Mucosa of rectum (tissue), 2 donors: ENCODE results near the gene STATH.

Experiments used
- H3K27ac ChIP-seq, 2 donors: one replicate each; pipeline ENCODE4 v1.7.0; 2013; ENCODE audit warnings: inconsistent platforms in 2 of 2, low read depth in 2 of 2, low read length in 2 of 2
- H3K27me3 ChIP-seq, 2 donors: one replicate each; pipeline ENCODE4 v1.7.0; 2013; ENCODE audit warnings: low read length in 2 of 2; ENCODE audit not compliant: control insufficient read depth in 2 of 2, insufficient read depth in 2 of 2
- H3K36me3 ChIP-seq, 2 donors: one replicate each; pipeline ENCODE4 v1.7.0; 2013; ENCODE audit warnings: low read length in 2 of 2; ENCODE audit not compliant: control insufficient read depth in 2 of 2, insufficient read depth in 2 of 2
- H3K4me1 ChIP-seq, 2 donors: one replicate each; pipeline ENCODE4 v1.7.0; 2013; ENCODE audit warnings: low read length in 2 of 2, mild to moderate bottlenecking in 1 of 2; ENCODE audit not compliant: control insufficient read depth in 2 of 2, insufficient read depth in 2 of 2
- H3K4me3 ChIP-seq, 2 donors: one replicate each; pipeline ENCODE4 v1.7.0; 2013; ENCODE audit warnings: low read length in 2 of 2
- H3K9ac ChIP-seq, 2 donors: one replicate each; pipeline ENCODE4 v1.7.0; 2013; ENCODE audit warnings: low read length in 2 of 2, low read depth in 1 of 2, mild to moderate bottlenecking in 1 of 2
- H3K9me3 ChIP-seq, 2 donors: one replicate each; pipeline ENCODE4 v1.7.0; 2013; ENCODE audit warnings: low read length in 2 of 2; ENCODE audit not compliant: control insufficient read depth in 2 of 2
- donor health status: healthy.
- donor health status: Normal muscosa, but diverticular disease.

The STATH gene, protein sequence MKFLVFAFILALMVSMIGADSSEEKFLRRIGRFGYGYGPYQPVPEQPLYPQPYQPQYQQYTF

DNA sequence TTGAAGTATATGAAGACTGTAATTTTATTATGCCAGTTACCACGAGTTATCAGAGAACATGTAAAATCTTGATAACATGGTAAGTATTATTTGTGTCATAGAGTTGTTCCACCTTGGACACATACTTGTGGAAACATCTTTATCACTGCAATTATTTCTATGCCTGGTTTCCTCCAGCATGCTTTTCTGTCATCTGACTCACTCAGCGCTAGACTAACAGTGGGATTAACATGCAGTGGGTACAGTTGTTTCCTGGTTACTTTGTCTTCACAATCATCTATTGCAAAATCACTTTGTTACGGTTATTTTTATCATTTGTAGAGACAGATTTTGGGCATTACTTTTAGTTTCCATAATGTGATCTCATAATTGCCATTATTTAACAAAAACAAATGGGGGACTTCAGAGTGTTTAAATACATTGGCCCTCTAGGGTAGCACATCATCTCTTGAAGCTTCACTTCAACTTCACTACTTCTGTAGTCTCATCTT, at the start of gene STATH:
TSS of gene STATH (plus strand) at position 441 of the 491 bp plus-strand sequence. CDS start 2,472 bp downstream, outside the sequence.
- no peaks in the 10 kb centered on the region for H3K9me3 ChIP-seq
- no peak within 1 kb of the TSS for H3K4me3 ChIP-seq
- H3K36me3 ChIP-seq: no peaks in the 10 kb centered on the region
- no peak within 1 kb of the TSS for H3K9ac ChIP-seq
- no peak within 1 kb of the TSS for H3K27ac ChIP-seq
- no peaks in the 10 kb centered on the region for H3K4me1 ChIP-seq
- H3K27me3 ChIP-seq: no peaks in the 10 kb centered on the region

DNA sequence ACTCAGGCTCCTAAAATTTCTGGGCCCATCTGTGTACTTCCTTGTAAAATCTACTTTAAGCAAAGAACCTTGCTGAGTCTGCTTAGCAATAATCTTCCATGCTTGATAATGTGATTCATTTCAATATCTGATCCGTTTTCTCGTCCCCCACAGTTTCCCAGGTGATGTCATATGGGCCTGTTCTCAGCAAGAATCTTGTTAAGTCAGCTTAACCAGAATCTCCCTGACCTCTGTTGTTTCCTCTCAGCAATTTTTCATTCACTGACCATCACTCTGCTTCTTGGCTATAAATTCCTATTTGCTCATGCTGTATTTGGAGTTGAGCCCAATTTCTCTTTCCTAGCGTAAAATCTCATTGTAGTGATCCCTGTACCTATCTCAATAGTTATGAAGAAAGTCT, 44.2 kb upstream of the STATH start:
- H3K9ac ChIP-seq: no peak overlapping the region
- H3K4me3 ChIP-seq: no peak overlapping the region
- no peak overlapping the region for H3K27ac ChIP-seq
- no peaks in the 10 kb centered on the region for H3K9me3 ChIP-seq
- no peaks in the 10 kb centered on the region for H3K36me3 ChIP-seq
- H3K27me3 ChIP-seq: no peaks in the 10 kb centered on the region
- no peaks in the 10 kb centered on the region for H3K4me1 ChIP-seq

DNA sequence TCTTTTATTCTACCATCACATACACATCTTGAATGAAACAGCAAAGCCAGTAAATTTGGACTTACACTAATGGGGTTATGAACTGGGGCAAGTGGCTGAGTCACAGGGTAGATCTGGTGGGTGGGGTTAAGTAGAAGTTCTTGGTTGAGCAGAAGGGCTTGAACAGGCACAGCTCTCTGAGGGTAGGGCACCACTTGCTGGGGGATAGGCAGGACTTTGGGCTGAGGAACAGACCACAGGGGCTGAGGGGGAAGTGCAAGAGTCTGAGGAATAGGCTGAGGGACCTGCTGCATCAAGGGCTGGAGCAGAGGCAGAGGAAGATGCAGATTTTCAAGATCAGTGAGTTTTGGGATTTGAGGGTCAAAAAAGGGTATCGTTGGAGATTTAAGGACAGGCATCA, 38.6 kb upstream of the STATH start:
- H3K9me3 ChIP-seq: no peaks in the 10 kb centered on the region
- H3K27me3 ChIP-seq: no peaks in the 10 kb centered on the region
- no peak overlapping the region for H3K27ac ChIP-seq
- no peaks in the 10 kb centered on the region for H3K4me1 ChIP-seq
- H3K4me3 ChIP-seq: no peak overlapping the region
- H3K36me3 ChIP-seq: no peaks in the 10 kb centered on the region
- H3K9ac ChIP-seq: no peak overlapping the region

DNA sequence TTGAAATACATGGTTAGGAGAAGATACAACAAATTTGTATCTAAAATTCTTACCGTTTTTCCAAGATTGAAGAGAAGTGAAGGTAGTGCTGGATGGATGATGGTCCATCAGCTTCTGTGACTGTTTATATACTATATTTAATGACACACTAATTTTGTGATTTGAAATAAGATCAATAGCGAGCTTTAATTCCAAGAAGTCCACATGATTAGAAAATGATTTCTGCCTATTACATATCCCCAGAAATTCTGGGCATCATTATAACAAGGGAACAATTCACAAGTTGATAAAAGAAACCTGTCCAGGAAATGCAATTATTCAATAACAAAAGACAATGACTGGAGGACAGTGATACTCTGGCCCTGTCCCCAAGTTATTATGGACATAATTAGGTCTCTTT, 30.1 kb upstream of the STATH start, which contains the start of gene CSN2:
TSS of gene CSN2 (minus strand) at position 101 of the 400 bp plus-strand sequence. CDS start 4,733 bp downstream, outside the sequence.
- H3K27ac ChIP-seq: no peak within 1 kb of the TSS
- no peaks in the 10 kb centered on the region for H3K9me3 ChIP-seq
- no peaks in the 10 kb centered on the region for H3K36me3 ChIP-seq
- no peaks in the 10 kb centered on the region for H3K4me1 ChIP-seq
- no peak within 1 kb of the TSS for H3K9ac ChIP-seq
- no peak within 1 kb of the TSS for H3K4me3 ChIP-seq
- no peaks in the 10 kb centered on the region for H3K27me3 ChIP-seq

DNA sequence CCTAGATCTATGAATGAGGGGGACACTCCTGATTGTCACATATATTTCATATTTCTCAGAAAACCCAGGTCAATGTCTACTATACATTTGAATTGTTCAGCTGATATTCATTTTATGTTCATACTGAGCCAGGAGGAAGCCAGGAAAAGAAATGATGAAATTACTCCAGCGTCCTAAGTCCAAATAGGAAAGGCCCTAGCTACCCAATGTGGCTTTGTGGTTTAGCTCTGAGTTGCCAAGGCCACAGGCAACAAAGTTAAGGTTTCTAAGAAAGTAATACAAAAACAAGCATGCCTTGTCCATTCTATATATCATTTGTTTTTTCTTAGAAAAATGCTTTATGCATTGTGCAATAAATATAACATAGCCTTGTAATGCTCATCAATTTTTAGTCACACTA, 25.7 kb upstream of the STATH start:
- H3K9me3 ChIP-seq: no peaks in the 10 kb centered on the region
- H3K36me3 ChIP-seq: no peaks in the 10 kb centered on the region
- no peak overlapping the region for H3K27ac ChIP-seq
- H3K4me1 ChIP-seq: no peaks in the 10 kb centered on the region
- no peaks in the 10 kb centered on the region for H3K27me3 ChIP-seq
- no peak overlapping the region for H3K9ac ChIP-seq
- H3K4me3 ChIP-seq: no peak overlapping the region

DNA sequence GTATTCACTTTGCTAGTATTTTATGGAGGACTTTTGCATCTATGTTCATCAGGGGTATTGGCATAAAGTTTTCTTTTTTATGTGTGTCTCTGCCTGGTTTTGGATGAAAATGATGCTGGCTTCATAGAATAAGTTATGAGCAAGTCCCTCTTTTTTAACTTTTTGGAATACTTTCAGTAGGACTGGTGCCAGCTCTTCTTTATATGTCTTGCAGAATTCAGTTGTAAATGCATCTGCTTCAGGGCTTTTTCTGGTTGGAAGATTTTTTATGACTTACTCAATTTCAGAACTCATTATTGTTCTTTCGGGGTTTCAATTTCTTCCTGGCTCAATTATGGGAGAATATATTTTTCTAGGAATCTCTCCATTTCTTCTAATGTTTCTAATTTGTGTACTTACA, 21.1 kb upstream of the STATH start:
- no peaks in the 10 kb centered on the region for H3K27me3 ChIP-seq
- no peaks in the 10 kb centered on the region for H3K9me3 ChIP-seq
- H3K4me3 ChIP-seq: no peak overlapping the region
- no peaks in the 10 kb centered on the region for H3K4me1 ChIP-seq
- no peaks in the 10 kb centered on the region for H3K36me3 ChIP-seq
- no peak overlapping the region for H3K27ac ChIP-seq
- H3K9ac ChIP-seq: no peak overlapping the region

DNA sequence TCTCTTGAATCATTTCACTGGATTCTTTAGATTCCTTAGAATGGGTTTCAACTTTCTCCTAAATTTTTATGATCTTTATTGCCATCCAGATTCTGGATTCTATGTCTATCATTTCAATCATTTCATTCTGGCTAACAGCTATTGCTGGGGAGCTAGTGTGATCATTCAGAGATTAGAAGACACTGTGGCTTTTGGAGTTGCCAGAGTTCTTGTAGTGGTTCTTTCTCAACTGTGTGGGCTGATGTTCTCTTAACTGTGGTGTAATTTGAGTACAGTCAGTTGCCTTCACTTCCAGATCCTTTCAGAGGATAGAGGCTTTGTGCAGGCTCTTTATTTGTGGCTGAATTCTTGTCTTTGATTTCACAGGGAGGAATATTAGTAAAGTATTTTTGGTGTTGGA, 18.2 kb upstream of the STATH start:
- Histone ChIP-seq H3K9me3 (no peaks in the 10 kb centered on the region), H3K36me3 (no peaks in the 10 kb centered on the region), H3K9ac (no peak overlapping the region), H3K27ac (no peak overlapping the region), H3K4me3 (no peak overlapping the region), H3K4me1 (no peaks in the 10 kb centered on the region), H3K27me3 (no peaks in the 10 kb centered on the region)

DNA sequence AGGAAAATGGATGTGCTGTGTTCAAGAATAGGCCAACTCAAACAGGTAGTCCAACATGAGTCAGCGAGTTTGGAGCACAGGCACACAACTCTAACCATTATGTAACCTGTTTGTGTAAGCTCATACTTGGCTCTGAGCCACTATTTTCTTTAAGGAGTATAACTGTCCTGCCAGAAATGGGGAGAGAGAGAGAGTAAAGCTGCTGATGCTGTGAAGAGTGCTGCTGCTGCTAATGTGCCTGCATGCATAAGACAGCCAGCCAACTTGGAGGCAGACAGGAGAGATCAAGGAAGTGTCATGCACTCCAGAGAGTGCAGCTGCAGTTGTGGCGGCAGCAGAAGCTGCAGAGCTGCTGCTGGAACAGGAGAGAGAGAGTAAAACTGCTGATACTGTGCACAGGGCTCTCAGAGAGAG, 11.7 kb upstream of the STATH start:
- H3K36me3 ChIP-seq: no peaks in the 10 kb centered on the region
- no peak overlapping the region for H3K4me3 ChIP-seq

DNA sequence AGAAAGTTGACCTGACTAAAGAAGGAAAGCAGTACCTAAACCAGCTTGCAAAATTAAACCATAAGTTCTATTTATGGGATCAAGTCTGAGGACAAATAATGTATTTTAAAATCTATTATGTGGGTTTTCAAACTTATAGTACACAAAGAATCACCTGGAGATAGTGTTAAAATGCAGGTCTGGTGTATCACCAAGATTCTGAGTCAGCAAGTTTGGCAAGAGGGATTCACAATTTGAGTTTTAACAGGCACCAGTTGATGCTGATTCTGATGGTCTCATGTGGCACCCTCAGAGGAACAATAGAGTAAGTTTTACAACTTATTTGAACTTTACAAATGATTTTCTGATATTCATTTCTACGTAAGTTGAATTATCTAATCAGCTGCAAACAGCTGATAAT, 9.1 kb upstream of the STATH start:
- no peak overlapping the region for H3K27ac ChIP-seq
- H3K4me3 ChIP-seq: no peak overlapping the region
- H3K4me1 ChIP-seq: no peaks in the 10 kb centered on the region
- H3K27me3 ChIP-seq: no peaks in the 10 kb centered on the region
- H3K9ac ChIP-seq: no peak overlapping the region
- no peaks in the 10 kb centered on the region for H3K36me3 ChIP-seq
- H3K9me3 ChIP-seq: no peaks in the 10 kb centered on the region

More for the DNA sequence above, 11.7 kb upstream of the STATH start:
- H3K4me1 ChIP-seq: no peaks in the 10 kb centered on the region
- H3K9ac ChIP-seq: no peak overlapping the region
- H3K9me3 ChIP-seq: no peaks in the 10 kb centered on the region
- H3K27me3 ChIP-seq: no peaks in the 10 kb centered on the region
- H3K27ac ChIP-seq: no peak overlapping the region

DNA sequence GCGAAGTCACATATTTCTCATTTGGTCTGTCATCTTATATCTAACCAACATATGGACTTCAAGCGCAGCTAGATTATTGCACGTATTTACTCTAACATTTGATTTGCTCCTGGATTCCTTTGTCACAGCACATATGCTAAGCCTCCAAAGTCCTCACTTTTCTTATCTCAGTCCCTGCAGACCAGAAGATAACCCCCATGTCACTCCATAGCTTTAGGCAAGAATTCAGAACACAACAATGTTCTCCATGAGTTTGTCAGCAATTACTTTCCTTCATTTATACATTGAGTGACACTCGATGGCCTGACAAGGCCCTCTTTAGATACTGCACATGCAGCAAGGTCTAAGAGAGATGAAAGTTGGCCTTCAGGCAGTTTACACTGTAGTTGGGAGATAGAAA, 4.8 kb upstream of the STATH start:
- Histone ChIP-seq H3K9me3 (no peaks in the 10 kb centered on the region), H3K4me1 (no peaks in the 10 kb centered on the region), H3K9ac (no peak overlapping the region), H3K36me3 (no peaks in the 10 kb centered on the region), H3K27ac (no peak overlapping the region), H3K4me3 (no peak overlapping the region), H3K27me3 (no peaks in the 10 kb centered on the region)

DNA sequence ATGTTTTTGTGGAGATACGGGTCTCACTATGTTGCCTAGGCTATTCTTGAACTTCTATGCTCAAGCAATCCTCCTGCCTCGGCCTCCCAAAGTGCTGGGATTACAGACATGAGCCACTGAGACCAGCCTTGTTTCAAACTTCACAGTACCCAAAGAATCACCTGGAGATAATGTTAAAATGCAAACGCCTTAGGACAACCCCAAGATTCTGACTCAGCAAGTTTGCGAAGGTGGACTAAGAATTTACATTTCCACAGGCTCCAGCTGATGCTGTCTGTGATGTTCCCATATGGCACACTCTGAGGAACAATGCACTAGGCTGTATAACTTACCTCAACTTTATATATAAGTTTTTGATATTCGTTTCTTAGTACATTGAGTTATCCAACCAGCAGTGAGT, 984 bp upstream of the STATH start:
- Histone ChIP-seq H3K4me3 (no peak overlapping the region), H3K4me1 (no peaks in the 10 kb centered on the region), H3K27ac (no peak overlapping the region), H3K9me3 (no peaks in the 10 kb centered on the region), H3K9ac (no peak overlapping the region), H3K36me3 (no peaks in the 10 kb centered on the region), H3K27me3 (no peaks in the 10 kb centered on the region)
